ENCODE data around the gene GABARAP.

The GABARAP gene

DNA sequence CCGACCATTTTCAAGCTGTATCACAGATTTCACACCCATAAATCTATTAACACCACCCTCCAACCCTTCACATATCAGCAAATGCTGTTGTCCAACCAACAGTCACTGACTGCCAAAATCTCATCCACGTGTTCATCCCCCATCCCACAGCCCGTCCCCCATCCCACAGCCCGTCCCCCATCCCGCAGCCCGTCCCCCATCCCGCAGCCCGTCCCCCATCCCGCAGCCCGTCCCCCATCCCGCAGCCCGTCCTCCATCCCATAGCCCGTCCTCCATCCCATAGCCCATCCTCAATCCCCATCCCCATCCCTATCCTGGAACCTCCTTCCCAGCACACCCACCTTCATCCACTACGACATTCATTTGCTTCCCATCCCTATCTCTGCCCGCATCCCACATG is 36.7 kb downstream of the GABARAP start:
- TF ChIP-seq, protein P1, sequence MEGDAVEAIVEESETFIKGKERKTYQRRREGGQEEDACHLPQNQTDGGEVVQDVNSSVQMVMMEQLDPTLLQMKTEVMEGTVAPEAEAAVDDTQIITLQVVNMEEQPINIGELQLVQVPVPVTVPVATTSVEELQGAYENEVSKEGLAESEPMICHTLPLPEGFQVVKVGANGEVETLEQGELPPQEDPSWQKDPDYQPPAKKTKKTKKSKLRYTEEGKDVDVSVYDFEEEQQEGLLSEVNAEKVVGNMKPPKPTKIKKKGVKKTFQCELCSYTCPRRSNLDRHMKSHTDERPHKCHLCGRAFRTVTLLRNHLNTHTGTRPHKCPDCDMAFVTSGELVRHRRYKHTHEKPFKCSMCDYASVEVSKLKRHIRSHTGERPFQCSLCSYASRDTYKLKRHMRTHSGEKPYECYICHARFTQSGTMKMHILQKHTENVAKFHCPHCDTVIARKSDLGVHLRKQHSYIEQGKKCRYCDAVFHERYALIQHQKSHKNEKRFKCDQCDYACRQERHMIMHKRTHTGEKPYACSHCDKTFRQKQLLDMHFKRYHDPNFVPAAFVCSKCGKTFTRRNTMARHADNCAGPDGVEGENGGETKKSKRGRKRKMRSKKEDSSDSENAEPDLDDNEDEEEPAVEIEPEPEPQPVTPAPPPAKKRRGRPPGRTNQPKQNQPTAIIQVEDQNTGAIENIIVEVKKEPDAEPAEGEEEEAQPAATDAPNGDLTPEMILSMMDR (IDR thresholded peaks at IDR 0.05; ENCODE audit: low read depth, low read length), result no peak
- Histone ChIP-seq H3K36me3 (peaks cover 54% of the 10 kb centered on the region), H3K27me3 (ENCODE audit: insufficient read depth, low read depth, severe bottlenecking) (no peaks in the 10 kb centered on the region), H3K4me3 (ENCODE audit: low read depth, low read length) (peak overlapping the region; percentile 25), H3K27ac (peak overlapping the region; percentile 91), H3K9me3 (ENCODE audit: severe bottlenecking) (no peaks in the 10 kb centered on the region)
- no peak for DNase-seq

DNA sequence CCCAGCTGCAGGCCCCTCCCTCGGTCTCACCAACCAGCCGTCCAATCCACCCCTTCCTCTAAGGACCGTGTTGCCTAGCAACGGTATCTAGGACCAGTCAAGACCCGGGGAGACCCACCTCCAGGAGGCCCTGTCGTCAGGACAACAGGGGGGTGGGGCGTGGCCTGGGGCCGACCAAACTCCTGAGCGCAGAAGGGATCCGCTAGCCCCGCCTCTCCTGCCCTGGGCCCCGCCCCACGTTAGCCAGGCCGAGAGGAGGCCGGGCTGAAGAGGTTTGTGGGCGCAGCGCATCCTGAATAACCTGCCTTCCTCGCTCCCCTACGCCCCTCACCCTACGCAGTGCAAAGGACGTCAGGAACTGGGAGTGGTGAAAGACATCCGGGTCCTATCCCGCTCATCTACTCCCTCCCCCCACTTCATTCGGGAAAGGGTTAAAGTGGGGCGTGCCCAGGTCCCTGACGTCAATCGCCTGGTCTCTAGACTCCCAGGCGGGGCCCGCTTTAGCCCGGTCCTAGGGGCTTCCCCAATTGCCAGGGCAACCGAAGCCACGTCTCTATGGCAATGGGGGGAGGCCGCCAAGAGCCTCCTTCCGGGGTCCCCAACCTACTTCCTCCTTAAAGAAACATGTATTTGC is 37.3 kb downstream of the GABARAP start:
- H3K27ac ChIP-seq, result peak overlapping the region; percentile 91
- H3K36me3 ChIP-seq, result peaks cover 60% of the 10 kb centered on the region
- H3K9me3 ChIP-seq (ENCODE audit: severe bottlenecking), result no peaks in the 10 kb centered on the region
- TF ChIP-seq, protein P1 (IDR thresholded peaks at IDR 0.05; ENCODE audit: low read depth, low read length), result no peak
- peak overlapping the region; percentile 25 for H3K4me3 ChIP-seq (ENCODE audit: low read depth, low read length)
- DNase-seq, result peak; percentile 97
- H3K27me3 ChIP-seq (ENCODE audit: insufficient read depth, low read depth, severe bottlenecking), result no peaks in the 10 kb centered on the region

DNA sequence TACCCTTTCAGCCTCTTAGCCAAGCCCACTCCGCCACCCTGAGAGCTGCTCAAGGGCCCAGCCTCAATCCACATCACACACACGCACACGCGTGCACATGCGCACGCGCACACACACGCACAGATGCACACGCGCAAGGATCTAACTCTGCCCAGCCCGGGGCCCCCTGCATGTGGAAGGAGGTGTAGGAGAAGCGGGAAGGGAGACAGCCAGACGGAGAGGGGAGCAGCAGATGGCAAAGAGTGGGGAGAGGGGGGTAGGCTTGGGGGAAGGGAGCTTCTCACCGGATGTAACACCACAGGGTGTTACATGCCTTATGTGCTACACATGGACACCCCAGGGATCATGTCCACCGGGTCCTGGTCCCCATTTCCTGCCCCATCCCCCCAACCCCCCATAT is 37.9 kb downstream of the GABARAP start:
- DNase-seq, result peak; percentile 94
- Histone ChIP-seq H3K4me3 (ENCODE audit: low read depth, low read length) (peak overlapping the region; percentile 25), H3K9me3 (ENCODE audit: severe bottlenecking) (no peaks in the 10 kb centered on the region)

DNA sequence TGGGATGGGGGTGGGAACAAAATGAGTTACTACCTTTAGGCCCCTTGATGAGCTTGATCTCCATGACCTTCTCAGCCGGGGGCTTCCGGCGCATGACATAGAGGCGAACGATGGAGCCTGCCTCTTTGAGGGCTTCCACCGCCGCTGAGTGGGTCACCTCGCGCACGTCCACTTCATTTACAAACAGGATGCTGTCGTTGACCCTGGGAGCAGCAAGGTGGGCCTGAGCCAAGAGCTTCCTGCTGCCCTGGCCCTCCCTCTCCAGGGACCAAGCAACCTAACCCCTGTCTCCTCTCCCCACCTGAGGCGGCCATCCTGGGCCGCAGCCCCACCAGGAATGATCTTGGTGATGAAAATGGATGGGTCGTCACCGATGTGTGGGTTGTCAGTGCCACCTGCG is 38.9 kb downstream of the GABARAP start:
- no peak overlapping the region for H3K4me3 ChIP-seq (ENCODE audit: low read depth, low read length)
- no peak for DNase-seq

More for the DNA sequence above, 37.9 kb downstream of the GABARAP start:
- Histone ChIP-seq H3K27me3 (ENCODE audit: insufficient read depth, low read depth, severe bottlenecking) (no peaks in the 10 kb centered on the region), H3K27ac (peak overlapping the region; percentile 91), H3K36me3 (peaks cover 65% of the 10 kb centered on the region)
- TF ChIP-seq, protein P1 (IDR thresholded peaks at IDR 0.05; ENCODE audit: low read depth, low read length), result no peak

DNA sequence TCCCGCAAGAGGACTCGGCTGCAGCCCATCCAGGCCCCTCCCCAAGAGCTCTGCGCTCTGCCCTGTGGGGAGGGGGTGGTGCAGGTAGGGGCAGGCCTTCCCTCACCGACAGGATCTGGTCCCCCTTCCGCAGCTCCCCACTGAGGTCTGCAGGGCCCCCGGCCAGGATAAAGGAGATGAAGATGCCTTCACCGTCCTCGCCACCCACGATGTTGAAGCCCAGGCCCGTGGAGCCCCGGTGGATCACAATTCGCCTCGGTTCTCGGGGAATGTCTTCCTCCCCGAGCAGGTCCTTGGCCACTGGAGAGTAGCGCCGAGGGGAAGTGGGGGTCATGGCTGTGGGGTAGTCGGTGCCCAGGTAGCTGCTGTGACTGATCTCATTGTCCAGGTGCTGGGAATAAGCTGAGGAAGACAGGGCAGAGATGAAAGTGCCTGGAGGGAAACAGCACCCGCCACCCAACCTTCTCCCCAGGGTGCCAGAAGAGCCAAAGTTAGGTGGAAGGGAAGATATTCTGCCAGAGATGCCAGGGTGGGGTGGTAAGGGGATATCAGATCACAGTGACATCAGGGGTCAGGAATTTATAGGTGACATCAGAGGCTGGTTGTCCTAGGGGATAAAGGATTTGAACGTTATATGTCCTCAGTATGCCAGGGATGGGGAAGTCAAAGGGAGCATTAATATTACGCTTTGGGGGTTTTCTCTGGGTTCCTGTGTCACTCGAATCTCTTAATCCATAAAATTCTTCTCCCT is 45.4 kb downstream of the GABARAP start:
- peaks cover 99% of the 10 kb centered on the region for H3K36me3 ChIP-seq
- no peak for DNase-seq

More for the DNA sequence above, 38.9 kb downstream of the GABARAP start:
- Histone ChIP-seq H3K27me3 (ENCODE audit: insufficient read depth, low read depth, severe bottlenecking) (no peaks in the 10 kb centered on the region), H3K9me3 (ENCODE audit: severe bottlenecking) (no peaks in the 10 kb centered on the region), H3K36me3 (peaks cover 74% of the 10 kb centered on the region), H3K27ac (peak overlapping the region; percentile 91)
- TF ChIP-seq, protein P1 (IDR thresholded peaks at IDR 0.05; ENCODE audit: low read depth, low read length), result no peak

More for the DNA sequence above, 45.4 kb downstream of the GABARAP start:
- H3K27me3 ChIP-seq (ENCODE audit: insufficient read depth, low read depth, severe bottlenecking), result no peaks in the 10 kb centered on the region
- H3K9me3 ChIP-seq (ENCODE audit: severe bottlenecking), result no peaks in the 10 kb centered on the region
- TF ChIP-seq, protein P1 (IDR thresholded peaks at IDR 0.05; ENCODE audit: low read depth, low read length), result no peak
- no peak overlapping the region for H3K4me3 ChIP-seq (ENCODE audit: low read depth, low read length)
- peak overlapping the region; percentile 28 for H3K27ac ChIP-seq

Measured in WERI-Rb-1 (cell line).